GM19372 (cell line): ENCODE measurements around the gene SHKBP1.
"Not testable (repeated sequence)": the region's sequence is repeated elsewhere in the genome, so short reads cannot be mapped to it uniquely, and the experiment has no call there.

ENCODE experiments used
- ATAC-seq: cut with Tn5 transposase; IDR thresholded peaks from one replicate; pipeline ENCODE4 v1.9.1; 2021; ENCODE audit warnings: mild to moderate bottlenecking, low read depth, moderate library complexity; ENCODE audit not compliant: unreplicated experiment

Gene SHKBP1

GRCh38 chr19:40612831-40613689 lies 36.4 kb downstream of the SHKBP1 start:
- ATAC-seq: no peak

- ATAC-seq: peak; percentile 57
Measured at GRCh38 chr19:40613690-40614621, 37.3 kb downstream of the SHKBP1 start.

GRCh38 chr19:40614622-40615411 lies 38.1 kb downstream of the SHKBP1 start:
- no peak for ATAC-seq

GRCh38 chr19:40616178-40616577 lies 39.5 kb downstream of the SHKBP1 start:
- no peak for ATAC-seq

GRCh38 chr19:40616941-40617340 lies 40.3 kb downstream of the SHKBP1 start:
- no peak for ATAC-seq

- ATAC-seq: no peak
Measured at GRCh38 chr19:40617961-40618360, 41.3 kb downstream of the SHKBP1 start.

GRCh38 chr19:40619333-40620160 lies 42.9 kb downstream of the SHKBP1 start:
- ATAC-seq: no peak

GRCh38 chr19:40620161-40620485 lies 43.5 kb downstream of the SHKBP1 start:
- ATAC-seq: no peak

GRCh38 chr19:40621283-40621682 lies 44.6 kb downstream of the SHKBP1 start:
- ATAC-seq: no peak

- no peak for ATAC-seq
Measured at GRCh38 chr19:40621966-40622772, 45.5 kb downstream of the SHKBP1 start.

GRCh38 chr19:40622773-40623075 lies 46.1 kb downstream of the SHKBP1 start:
- no peak for ATAC-seq

- ATAC-seq: no peak
Measured at GRCh38 chr19:40623403-40624251, 47.0 kb downstream of the SHKBP1 start.

GRCh38 chr19:40624369-40625153 lies 47.9 kb downstream of the SHKBP1 start:
- ATAC-seq: not testable (repeated sequence)

GRCh38 chr19:40625406-40626120 lies 48.9 kb downstream of the SHKBP1 start:
- ATAC-seq: no peak

GRCh38 chr19:40626918-40627317 lies 50.2 kb downstream of the SHKBP1 start:
- no peak for ATAC-seq

- ATAC-seq: no peak
Measured at GRCh38 chr19:40627486-40628279, 51.0 kb downstream of the SHKBP1 start.
